H1 (cell line): ENCODE measurements around the gene YPEL5.
"Not testable (repeated sequence)": the region's sequence is repeated elsewhere in the genome, so short reads cannot be mapped to it uniquely, and the experiment has no call there.

Source experiments
- CBX5 ChIP-seq: fragments of 300-800, 300-1000 bp; sonication (generic); IDR thresholded peaks from 2 replicates; pipeline ENCODE4 v1.7.1; 2016; ENCODE audit warnings: antibody characterized with exemption, low read length, low read depth
- CTCF ChIP-seq, 3 experiments: IDR thresholded peaks; 1 replicate in 2 of 3; 2 replicates in 1 of 3; pipeline versions ENCODE4 v1.5.1 to v1.6.1; 2011; ENCODE audit warnings: low read length in 3 of 3, mild to moderate bottlenecking in 3 of 3, inconsistent platforms in 2 of 3, low read depth in 1 of 3, moderate library complexity in 1 of 3; ENCODE audit not compliant: insufficient read depth in 1 of 3; ENCODE audit errors: control extremely low read depth in 1 of 3
- E2F6 ChIP-seq: IDR thresholded peaks from 2 replicates; pipeline ENCODE4 v1.6.1; 2012; ENCODE audit warnings: inconsistent platforms
- EP300 ChIP-seq, 2 experiments: IDR thresholded peaks; 1 replicate in 1 of 2; 2 replicates in 1 of 2; pipeline ENCODE4 v1.6.1; 2011 to 2012; ENCODE audit warnings: low read depth in 2 of 2, low read length in 2 of 2, mild to moderate bottlenecking in 2 of 2, borderline replicate concordance in 1 of 2, inconsistent platforms in 1 of 2, moderate library complexity in 1 of 2
- POLR2A ChIP-seq, 2 experiments: IDR thresholded peaks; 1 replicate in 1 of 2; 2 replicates in 1 of 2; pipeline ENCODE4 v1.6.1; 2011; ENCODE audit warnings: low read depth in 2 of 2, low read length in 2 of 2, mild to moderate bottlenecking in 2 of 2; ENCODE audit errors: control extremely low read depth in 1 of 2
- POLR2AphosphoS5 ChIP-seq: IDR thresholded peaks from 2 replicates; pipeline ENCODE4 v1.6.1; 2011; ENCODE audit warnings: low read depth, low read length
- RAD21 ChIP-seq, 2 experiments: IDR thresholded peaks in 1 of 2; conservative IDR thresholded peaks in 1 of 2; 2 replicates each; pipeline ENCODE4 v1.6.1; 2011; ENCODE audit warnings: low read depth in 2 of 2, low read length in 2 of 2, improper control_type of control experiment in 1 of 2, inconsistent platforms in 1 of 2, mild to moderate bottlenecking in 1 of 2, moderate library complexity in 1 of 2
- RFX5 ChIP-seq: IDR thresholded peaks from 2 replicates; pipeline ENCODE4 v1.6.1; 2011; ENCODE audit warnings: low read depth, low read length, improper control_type of control experiment, borderline replicate concordance
- YY1 ChIP-seq: IDR thresholded peaks from 2 replicates; pipeline ENCODE4 v1.6.1; 2011; ENCODE audit warnings: low read depth, mild to moderate bottlenecking, low read length

GRCh38 chr2:30099366-30099765 lies 47.4 kb upstream of the YPEL5 start:
- not testable (repeated sequence) for TF ChIP-seq CTCF (IDR thresholded peaks at IDR 0.05; ENCODE audit: control extremely low read depth in 1 of 3, insufficient read depth in 1 of 3, low read depth in 1 of 3, low read length in 3 of 3); POLR2A (IDR thresholded peaks at IDR 0.05; ENCODE audit: control extremely low read depth in 1 of 2, low read depth in 2 of 2, low read length in 2 of 2); RAD21 (IDR thresholded peaks at IDR 0.05 in 1 of 2, conservative IDR thresholded peaks at IDR 0.05 in 1 of 2; ENCODE audit: low read depth in 2 of 2, low read length in 2 of 2); CBX5; E2F6; YY1; RFX5; EP300 (IDR thresholded peaks at IDR 0.05; ENCODE audit: borderline replicate concordance in 1 of 2, low read depth in 2 of 2, low read length in 2 of 2); POLR2AphosphoS5
